Loucy (cell line): ENCODE data around the gene CFAP54.

Experiments
- CTCF ChIP-seq: fragments of 200-600 bp; sonication (generic); conservative IDR thresholded peaks from 2 replicates; pipeline ENCODE4 v1.5.1; 2014; ENCODE audit warnings: mild to moderate bottlenecking, antibody characterized with exemption, low read length
- EZH2phosphoT487 ChIP-seq: fragments of 200-600 bp; IDR thresholded peaks from 2 replicates; pipeline ENCODE4 v1.6.1; 2018; ENCODE audit warnings: antibody characterized with exemption, mild to moderate bottlenecking, moderate library complexity, borderline replicate concordance

- no peak for TF ChIP-seq CTCF
- TF ChIP-seq EZH2phosphoT487 = no peak
These were observed 240.5 kb downstream of the CFAP54 start for GRCh38 chr12:96729886-96730285.
